ENCODE results near the gene TTLL11. TPM values are rescaled to one million over a fixed set of nuclear protein-coding genes. Genes with fewer than 3 reads are reported as not detected.

Gene TTLL11
- total RNA-seq, 2 donors from 2014 or later = 0.39 to 2.1 TPM

DNA sequence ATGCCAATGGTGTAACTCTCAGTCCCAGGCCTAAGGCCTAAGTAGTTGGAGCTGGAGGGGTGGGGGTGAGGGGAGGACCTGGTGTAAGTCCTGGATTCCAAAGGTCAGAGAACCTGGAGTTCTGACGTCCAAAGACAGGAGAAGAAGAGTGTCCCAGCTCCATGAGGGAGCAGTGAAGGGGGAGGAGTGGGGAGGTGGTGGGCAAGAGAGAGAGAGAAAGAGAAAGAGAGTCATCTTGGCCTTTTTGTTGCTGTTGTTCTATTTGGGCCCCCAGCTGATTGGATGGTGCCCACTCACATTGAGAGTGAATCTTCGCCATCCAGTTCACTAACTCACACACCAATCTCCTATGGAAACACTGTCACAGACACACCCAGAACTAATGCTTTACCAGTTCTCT lies 242.7 kb downstream of the TTLL11 start:
- ATAC-seq (no peak), DNase-seq (ENCODE audit: low spot score in 2 of 2) (no peak)
- Mint-ChIP-seq H3K9me3 (peaks cover 0 to 11% of the 10 kb centered on the region in 2 donors), H3K27ac (no peak overlapping the region), H3K36me3 (no peaks in the 10 kb centered on the region)

DNA sequence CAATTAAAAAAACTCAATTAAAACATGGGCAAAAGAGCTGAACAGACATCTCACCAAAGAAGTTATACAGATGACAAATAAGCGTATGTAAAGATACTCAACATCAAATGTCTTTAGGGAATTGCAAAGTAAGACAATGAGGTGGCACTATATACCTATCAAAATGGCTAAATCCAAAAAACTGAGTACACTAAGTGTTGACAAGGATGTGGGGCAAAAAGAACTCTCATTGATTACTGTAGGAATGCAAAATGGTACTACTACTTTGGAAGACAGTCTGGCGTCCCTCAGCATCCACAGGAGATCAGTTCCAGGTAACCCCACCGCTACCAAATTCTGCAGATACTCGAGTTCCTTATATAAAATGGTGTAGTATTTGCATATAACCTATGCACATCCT lies 243.6 kb downstream of the TTLL11 start:
- peaks cover 2 to 4% of the 10 kb centered on the region in 2 donors for H3K36me3 Mint-ChIP-seq
- peaks cover 0 to 13% of the 10 kb centered on the region in 2 donors for H3K9me3 Mint-ChIP-seq
- no peak for DNase-seq (ENCODE audit: low spot score in 2 of 2)
- ATAC-seq = no peak
- H3K27ac Mint-ChIP-seq = no peak overlapping the region

DNA sequence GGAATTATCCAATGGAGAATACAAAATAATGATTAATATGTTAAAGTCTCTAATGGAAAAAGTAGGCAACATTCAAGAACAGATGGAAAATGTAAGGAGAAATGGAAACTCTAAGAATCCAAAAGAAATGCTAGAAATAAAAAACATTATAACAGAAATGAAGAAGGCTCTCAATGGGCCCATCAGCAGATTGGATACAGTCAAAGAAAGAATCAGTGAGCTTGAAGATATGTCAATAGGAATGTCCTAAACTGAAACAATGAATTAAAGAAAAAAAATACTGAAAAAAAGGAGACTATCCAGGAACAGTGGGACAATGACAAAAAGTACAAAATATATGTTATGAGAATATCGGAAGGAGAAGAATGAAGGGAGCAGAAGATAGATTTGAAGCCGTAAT lies 248.5 kb downstream of the TTLL11 start:
- DNase-seq (ENCODE audit: low spot score in 2 of 2) (no peak), ATAC-seq (no peak)
- H3K27ac Mint-ChIP-seq = no peak overlapping the region
- H3K9me3 Mint-ChIP-seq = peaks cover 5 to 18% of the 10 kb centered on the region in 2 donors
- H3K36me3 Mint-ChIP-seq = peaks cover 7 to 12% of the 10 kb centered on the region in 2 donors

DNA sequence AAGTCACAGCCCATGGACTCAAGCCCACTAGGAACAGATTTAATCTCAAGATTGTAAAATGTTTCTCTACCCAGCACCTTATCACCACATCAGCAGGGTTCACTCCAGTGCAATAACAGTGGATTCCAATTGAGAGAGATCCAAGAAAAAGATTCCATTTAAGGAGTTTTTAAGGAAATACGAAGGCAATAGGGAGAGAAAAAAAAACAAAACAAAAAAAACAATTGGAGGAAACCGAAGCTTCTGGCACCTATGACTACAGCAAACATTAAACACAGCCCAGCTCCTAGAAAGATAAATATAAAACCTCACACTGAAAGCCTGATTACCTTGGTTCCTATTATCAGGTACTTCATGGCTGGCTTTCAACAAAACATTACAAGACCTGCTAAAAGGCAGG lies 249.0 kb downstream of the TTLL11 start:
- no peak overlapping the region for H3K27ac Mint-ChIP-seq
- DNase-seq (ENCODE audit: low spot score in 2 of 2) (no peak), ATAC-seq (no peak)
- H3K36me3 Mint-ChIP-seq = peaks cover 7 to 12% of the 10 kb centered on the region in 2 donors
- peaks cover 5 to 14% of the 10 kb centered on the region in 2 donors for H3K9me3 Mint-ChIP-seq

- Mint-ChIP-seq H3K36me3 (peaks cover 7 to 12% of the 10 kb centered on the region in 2 donors), H3K9me3 (peaks cover 5 to 10% of the 10 kb centered on the region in 2 donors), H3K27ac (no peak overlapping the region)
- ATAC-seq (no peak), DNase-seq (ENCODE audit: low spot score in 2 of 2) (no peak)
Observed at GRCh38 chr9:121842612-121842978, 250.5 kb downstream of the TTLL11 start.

- Mint-ChIP-seq H3K36me3 (peaks cover 7 to 12% of the 10 kb centered on the region in 2 donors), H3K9me3 (peaks cover 5 to 10% of the 10 kb centered on the region in 2 donors), H3K27ac (no peak overlapping the region)
- no peak for DNase-seq (ENCODE audit: low spot score in 2 of 2)
- no peak for ATAC-seq
Observed at GRCh38 chr9:121841771-121842611, 251.1 kb downstream of the TTLL11 start.

GRCh38 chr9:121840838-121841760 lies 252.0 kb downstream of the TTLL11 start:
- Mint-ChIP-seq H3K27ac (no peak overlapping the region), H3K36me3 (peaks cover 7 to 12% of the 10 kb centered on the region in 2 donors), H3K9me3 (peaks cover 5 to 10% of the 10 kb centered on the region in 2 donors)
- DNase-seq (ENCODE audit: low spot score in 2 of 2) (no peak), ATAC-seq (peak; percentile 29 to 36)

GRCh38 chr9:121839726-121840500 lies 253.2 kb downstream of the TTLL11 start:
- ATAC-seq = peak; percentile 83 to 91
- Mint-ChIP-seq H3K9me3 (peaks cover 5 to 10% of the 10 kb centered on the region in 2 donors), H3K36me3 (peaks cover 7 to 12% of the 10 kb centered on the region in 2 donors), H3K27ac (no peak overlapping the region)
- peak in 1 of 2 donors; percentile 29 for DNase-seq (ENCODE audit: low spot score in 2 of 2)

DNA sequence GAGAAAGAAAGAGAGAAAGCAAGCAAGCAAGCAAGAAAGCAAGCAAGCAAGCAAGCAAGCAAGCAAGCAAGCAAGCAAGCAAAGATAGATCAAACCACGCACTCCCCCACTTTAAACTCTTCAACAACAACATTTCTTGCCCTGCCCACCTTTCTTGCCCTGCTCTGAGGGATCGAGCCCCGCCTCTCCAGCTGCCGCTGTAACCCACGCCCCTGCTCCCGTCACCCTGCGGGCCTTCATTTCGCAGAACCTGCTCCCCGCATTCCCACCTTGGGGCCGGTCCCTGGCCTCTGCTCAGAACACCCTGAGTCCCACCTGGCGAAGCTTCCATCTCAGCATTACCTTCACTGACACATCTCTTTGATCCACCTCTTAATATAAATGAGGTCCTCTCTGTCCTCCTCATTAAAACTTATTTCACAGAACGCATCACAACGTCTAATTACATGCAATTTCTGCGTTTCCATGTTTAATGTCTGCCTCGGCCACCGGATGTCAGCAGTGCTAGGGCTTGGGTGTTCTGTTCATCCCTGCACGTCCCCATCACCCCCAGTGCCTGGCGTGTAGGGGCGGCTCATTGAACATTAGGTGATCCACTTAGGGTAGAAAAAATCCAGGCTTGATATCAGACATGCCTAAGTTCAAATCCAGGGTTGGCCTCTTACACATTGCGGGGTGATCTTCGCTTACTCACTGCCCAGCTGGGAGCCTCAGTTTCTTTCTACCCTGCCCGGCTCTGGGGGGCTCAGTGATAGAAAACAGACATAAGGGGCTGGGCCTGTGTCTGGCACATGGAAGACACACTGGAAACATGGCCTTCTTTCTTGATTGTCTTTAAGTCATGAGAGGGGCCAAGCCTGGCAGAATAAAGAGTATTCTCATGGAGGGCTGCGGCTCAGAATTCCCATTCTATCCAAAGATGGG lies 254.1 kb downstream of the TTLL11 start:
- Mint-ChIP-seq H3K36me3 (peaks cover under 1 to 3% of the 10 kb centered on the region in 2 donors), H3K9me3 (peaks cover under 1 to 2% of the 10 kb centered on the region in 2 donors), H3K27ac (no peak overlapping the region)
- DNase-seq (ENCODE audit: low spot score in 2 of 2) (no peak), ATAC-seq (no peak)

DNA sequence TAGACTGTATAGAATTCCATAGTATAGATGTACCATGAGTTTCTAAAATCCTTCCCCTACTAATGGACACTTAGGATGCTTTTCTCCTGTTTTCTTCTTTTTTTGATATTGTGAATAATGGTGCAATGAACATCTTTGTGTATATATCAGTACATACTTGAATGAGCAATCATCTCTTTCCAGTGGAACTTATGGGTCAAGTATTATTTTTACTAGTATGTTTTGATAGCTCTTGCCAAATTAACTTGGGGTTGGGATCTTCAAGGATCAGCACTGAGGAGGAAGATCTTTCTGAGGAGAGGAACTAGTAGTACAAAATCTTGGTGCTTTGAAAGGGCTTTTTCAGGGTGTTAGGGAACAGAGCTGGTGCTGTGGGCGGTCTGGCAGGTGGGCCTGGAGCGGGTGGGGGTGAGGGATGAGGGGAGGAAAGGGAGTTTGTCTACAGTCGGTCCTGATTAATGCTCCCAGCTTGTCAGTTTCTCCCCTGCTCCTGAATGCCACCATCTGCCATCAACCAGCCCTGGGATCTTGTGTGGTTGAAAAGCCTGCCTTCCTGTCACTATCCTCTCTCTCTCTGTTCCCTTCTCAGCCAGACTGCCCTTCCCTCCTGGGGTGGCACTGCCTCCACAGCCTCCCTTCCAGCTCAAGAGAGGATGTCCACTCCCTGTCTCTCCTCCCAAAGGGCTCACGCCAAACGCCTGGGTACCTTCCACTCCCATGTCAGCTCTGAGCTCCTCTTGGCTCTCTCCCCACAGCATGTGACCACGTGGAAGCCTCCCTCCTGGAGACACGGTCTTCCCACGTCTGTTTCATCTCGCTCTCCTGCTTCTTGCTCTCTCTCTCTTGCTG lies 255.8 kb downstream of the TTLL11 start:
- H3K9me3 Mint-ChIP-seq = no peaks in the 10 kb centered on the region
- ATAC-seq = no peak
- H3K27ac Mint-ChIP-seq = no peak overlapping the region
- no peak for DNase-seq (ENCODE audit: low spot score in 2 of 2)
- H3K36me3 Mint-ChIP-seq = no peaks in the 10 kb centered on the region

DNA sequence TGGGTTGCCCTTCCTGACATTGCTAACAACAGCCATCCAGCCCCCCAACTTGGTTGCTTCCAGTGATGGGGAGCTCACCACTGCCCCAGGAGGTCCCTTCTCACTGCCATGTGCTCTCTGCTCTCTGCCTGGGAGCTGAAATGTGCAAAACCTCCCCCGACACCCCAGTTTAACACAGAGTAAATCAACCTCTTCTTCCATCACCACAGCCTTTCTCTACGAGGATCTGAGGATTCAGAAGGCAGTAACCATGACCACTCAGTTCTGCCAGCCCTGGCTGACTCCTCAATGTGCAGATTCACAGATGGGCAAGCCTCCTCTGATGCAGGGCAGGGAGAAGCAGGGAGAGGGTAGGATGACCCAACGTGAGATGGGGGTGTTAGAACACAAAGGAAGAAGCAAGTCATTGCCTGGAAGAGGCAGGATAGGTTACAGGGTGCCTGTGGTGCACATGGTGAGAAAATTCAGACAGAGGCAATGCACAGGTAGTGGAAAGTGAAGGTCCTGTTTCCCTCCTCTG lies 256.7 kb downstream of the TTLL11 start:
- Mint-ChIP-seq H3K27ac (no peak overlapping the region), H3K9me3 (no peaks in the 10 kb centered on the region), H3K36me3 (no peaks in the 10 kb centered on the region)
- no peak for DNase-seq (ENCODE audit: low spot score in 2 of 2)
- ATAC-seq = no peak

- ATAC-seq (no peak), DNase-seq (ENCODE audit: low spot score in 2 of 2) (no peak)
- H3K9me3 Mint-ChIP-seq = no peaks in the 10 kb centered on the region
Observed at GRCh38 chr9:121835587-121836365, 257.3 kb downstream of the TTLL11 start.

GRCh38 chr9:121833061-121833460 lies 260.0 kb downstream of the TTLL11 start:
- H3K27ac Mint-ChIP-seq = no peak overlapping the region
- DNase-seq (ENCODE audit: low spot score in 2 of 2) (no peak), ATAC-seq (no peak)
- no peaks in the 10 kb centered on the region for H3K9me3 Mint-ChIP-seq
- H3K36me3 Mint-ChIP-seq = no peaks in the 10 kb centered on the region

More at GRCh38 chr9:121835587-121836365, 257.3 kb downstream of the TTLL11 start:
- no peaks in the 10 kb centered on the region for H3K36me3 Mint-ChIP-seq
- H3K27ac Mint-ChIP-seq = no peak overlapping the region

- ATAC-seq (no peak), DNase-seq (ENCODE audit: low spot score in 2 of 2) (no peak)
- H3K9me3 Mint-ChIP-seq = no peaks in the 10 kb centered on the region
- H3K36me3 Mint-ChIP-seq = no peaks in the 10 kb centered on the region
- no peak overlapping the region for H3K27ac Mint-ChIP-seq
Observed at GRCh38 chr9:121831869-121832268, 261.2 kb downstream of the TTLL11 start.
